ENCODE data around the gene ENTREP3. TPM values are rescaled to one million over a fixed set of nuclear protein-coding genes. Genes with fewer than 3 reads are reported as not detected.

The ENTREP3 gene
- total RNA-seq, 1 donor from 2014 or later, result 51.1 TPM

GRCh38 chr1:155272466-155273342 is 17.4 kb upstream of the ENTREP3 start:
- Mint-ChIP-seq H3K27ac (ENCODE audit: unreplicated experiment) (peak overlapping the region; percentile 93), H3K9me3 (ENCODE audit: unreplicated experiment) (no peaks in the 10 kb centered on the region), H3K27me3 (ENCODE audit: low read depth, unreplicated experiment) (no peaks in the 10 kb centered on the region), H3K36me3 (ENCODE audit: low read depth, unreplicated experiment) (peaks cover 13% of the 10 kb centered on the region), H3K4me1 (ENCODE audit: low read depth, unreplicated experiment) (peaks cover 13% of the 10 kb centered on the region), H3K4me3 (ENCODE audit: unreplicated experiment) (peak overlapping the region; percentile 90)
- H3K9ac ChIP-seq (ENCODE audit: low read length), result peak overlapping the region; percentile 83
- peaks cover 20% of the 10 kb centered on the region for H3K4me1 ChIP-seq (ENCODE audit: insufficient read depth, low read length)
- FAIRE-seq (no peak), DNase-seq (ENCODE audit: low read depth) (peak; percentile 63)
- no peak for TF ChIP-seq EZH2 (IDR thresholded peaks at IDR 0.05; ENCODE audit: insufficient read depth, low read length)
- TF ChIP-seq CTCF (IDR thresholded peaks at IDR 0.05; ENCODE audit: insufficient read depth, low read depth, low read length), result no peak
- peaks cover 32% of the 10 kb centered on the region for H3K36me3 ChIP-seq (ENCODE audit: insufficient read depth, low read length)
- H3K4me2 ChIP-seq (ENCODE audit: low read length), result peak overlapping the region; percentile 92
- peak overlapping the region; percentile 82 for H3K27ac ChIP-seq (ENCODE audit: low read depth, low read length)
- H3K9me3 ChIP-seq (ENCODE audit: insufficient read depth, low read depth, low read length), result no peaks in the 10 kb centered on the region
- peaks cover 41% of the 10 kb centered on the region for H4K20me1 ChIP-seq (ENCODE audit: insufficient read depth, low read length)
- H3K79me2 ChIP-seq (ENCODE audit: insufficient read depth, low read length), result peaks cover 47% of the 10 kb centered on the region
- no peaks in the 10 kb centered on the region for H3K27me3 ChIP-seq (ENCODE audit: insufficient read depth, low read length)
- peak overlapping the region; percentile 44 for H2AFZ ChIP-seq (ENCODE audit: low read depth, low read length)
- peak overlapping the region; percentile 81 for H3K4me3 ChIP-seq (ENCODE audit: insufficient read depth, low read depth, low read length)

GRCh38 chr1:155269381-155269780 is 14.1 kb upstream of the ENTREP3 start:
- peaks cover 60% of the 10 kb centered on the region for H3K36me3 ChIP-seq (ENCODE audit: insufficient read depth, low read length)

More at GRCh38 chr1:155269381-155269780, 14.1 kb upstream of the ENTREP3 start:
- Histone ChIP-seq H4K20me1 (ENCODE audit: insufficient read depth, low read length) (peaks cover 51% of the 10 kb centered on the region), H3K79me2 (ENCODE audit: insufficient read depth, low read length) (peaks cover 51% of the 10 kb centered on the region), H3K27ac (ENCODE audit: low read depth, low read length) (no peak overlapping the region), H3K4me2 (ENCODE audit: low read length) (no peak overlapping the region), H3K4me3 (ENCODE audit: insufficient read depth, low read depth, low read length) (no peak overlapping the region), H3K4me1 (ENCODE audit: insufficient read depth, low read length) (peaks cover 12% of the 10 kb centered on the region), H3K9ac (ENCODE audit: low read length) (no peak overlapping the region), H3K9me3 (ENCODE audit: insufficient read depth, low read depth, low read length) (no peaks in the 10 kb centered on the region), H2AFZ (ENCODE audit: low read depth, low read length) (no peak overlapping the region), H3K27me3 (ENCODE audit: insufficient read depth, low read length) (no peaks in the 10 kb centered on the region)
- H3K4me1 Mint-ChIP-seq (ENCODE audit: low read depth, unreplicated experiment), result peaks cover 13% of the 10 kb centered on the region
- no peaks in the 10 kb centered on the region for H3K9me3 Mint-ChIP-seq (ENCODE audit: unreplicated experiment)
- H3K4me3 Mint-ChIP-seq (ENCODE audit: unreplicated experiment), result no peak overlapping the region
- FAIRE-seq (no peak), DNase-seq (ENCODE audit: low read depth) (no peak)
- peak overlapping the region; percentile 47 for H3K27ac Mint-ChIP-seq (ENCODE audit: unreplicated experiment)
- no peaks in the 10 kb centered on the region for H3K27me3 Mint-ChIP-seq (ENCODE audit: low read depth, unreplicated experiment)
- no peak for TF ChIP-seq EZH2 (IDR thresholded peaks at IDR 0.05; ENCODE audit: insufficient read depth, low read length)
- TF ChIP-seq CTCF (IDR thresholded peaks at IDR 0.05; ENCODE audit: insufficient read depth, low read depth, low read length), result no peak
- H3K36me3 Mint-ChIP-seq (ENCODE audit: low read depth, unreplicated experiment), result peaks cover 23% of the 10 kb centered on the region

Measured in astrocyte (in vitro differentiated cells and primary cell).